Activated CD4-positive, alpha-beta T cell treated with anti-CD3 and anti-CD28 coated beads for 48 hours (primary cell): ENCODE results near the gene AKT1.

Source experiments
- DNase-seq: peaks from one replicate; pipeline ENCODE4 v3.0.0-alpha.2; 2020

The AKT1 gene

DNA sequence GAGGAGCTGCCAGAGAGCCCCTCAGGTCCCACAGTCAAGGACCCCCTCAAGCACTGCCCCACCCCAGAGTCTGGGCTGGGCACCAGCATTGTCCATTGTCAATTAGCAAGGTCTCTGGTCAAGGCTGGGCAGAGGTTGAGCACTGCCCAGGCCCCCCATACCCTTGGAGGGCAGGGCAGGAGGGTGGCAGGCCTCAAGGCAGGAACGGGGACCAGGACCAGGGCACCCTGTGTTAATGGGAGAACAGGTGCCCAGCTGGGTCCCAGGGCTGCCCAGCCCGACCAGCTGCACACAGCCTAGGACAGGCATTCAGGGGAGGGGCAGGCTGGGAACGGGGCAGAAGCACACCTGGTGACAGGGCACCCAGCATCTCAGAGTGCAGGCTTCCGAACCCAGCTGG lies 24.2 kb downstream of the AKT1 start:
- DNase-seq, result no peak

DNA sequence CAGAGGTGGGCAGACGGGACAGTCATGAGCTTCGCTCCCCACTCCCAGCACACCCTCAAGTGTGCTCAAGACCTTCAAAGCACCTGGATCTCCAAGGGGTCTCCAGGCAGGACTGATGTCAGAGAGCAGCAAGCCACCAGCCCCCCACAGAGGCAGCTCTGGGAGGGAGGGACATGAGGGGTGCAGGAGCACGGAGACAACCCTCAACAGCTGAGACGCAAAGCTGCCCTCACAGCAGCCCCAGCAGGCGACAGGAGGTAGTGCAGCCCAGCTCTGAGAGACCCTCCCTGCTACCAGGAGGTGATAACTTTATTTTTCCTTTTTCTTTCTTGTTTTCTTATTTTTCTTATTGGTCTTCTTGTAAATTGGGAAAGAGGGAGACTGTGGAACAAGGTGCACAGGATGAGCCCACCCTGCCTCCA lies 24.7 kb downstream of the AKT1 start:
- peak; percentile 60 for DNase-seq

DNA sequence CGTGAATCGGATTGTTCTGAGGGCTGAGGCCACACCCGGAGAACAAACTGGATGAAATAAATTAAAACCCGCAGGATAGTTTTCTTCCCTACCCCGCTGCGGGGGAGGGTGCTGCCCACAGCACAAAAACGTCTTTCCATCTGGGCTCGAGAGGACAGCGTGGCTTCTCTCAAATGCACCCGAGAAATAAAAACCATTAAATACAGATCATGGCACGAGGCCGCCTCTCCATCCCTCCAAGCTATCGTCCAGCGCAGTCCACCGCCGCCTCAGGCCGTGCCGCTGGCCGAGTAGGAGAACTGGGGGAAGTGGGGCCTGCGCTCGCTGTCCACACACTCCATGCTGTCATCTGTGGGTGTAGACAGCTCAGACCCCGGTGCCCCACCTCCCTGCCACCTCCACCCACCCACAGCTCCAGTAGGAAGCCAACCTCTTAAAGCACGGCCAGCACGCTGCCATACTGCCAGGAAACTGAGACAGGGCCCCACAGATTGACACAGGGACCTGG lies 25.4 kb downstream of the AKT1 start:
- DNase-seq, result no peak

DNA sequence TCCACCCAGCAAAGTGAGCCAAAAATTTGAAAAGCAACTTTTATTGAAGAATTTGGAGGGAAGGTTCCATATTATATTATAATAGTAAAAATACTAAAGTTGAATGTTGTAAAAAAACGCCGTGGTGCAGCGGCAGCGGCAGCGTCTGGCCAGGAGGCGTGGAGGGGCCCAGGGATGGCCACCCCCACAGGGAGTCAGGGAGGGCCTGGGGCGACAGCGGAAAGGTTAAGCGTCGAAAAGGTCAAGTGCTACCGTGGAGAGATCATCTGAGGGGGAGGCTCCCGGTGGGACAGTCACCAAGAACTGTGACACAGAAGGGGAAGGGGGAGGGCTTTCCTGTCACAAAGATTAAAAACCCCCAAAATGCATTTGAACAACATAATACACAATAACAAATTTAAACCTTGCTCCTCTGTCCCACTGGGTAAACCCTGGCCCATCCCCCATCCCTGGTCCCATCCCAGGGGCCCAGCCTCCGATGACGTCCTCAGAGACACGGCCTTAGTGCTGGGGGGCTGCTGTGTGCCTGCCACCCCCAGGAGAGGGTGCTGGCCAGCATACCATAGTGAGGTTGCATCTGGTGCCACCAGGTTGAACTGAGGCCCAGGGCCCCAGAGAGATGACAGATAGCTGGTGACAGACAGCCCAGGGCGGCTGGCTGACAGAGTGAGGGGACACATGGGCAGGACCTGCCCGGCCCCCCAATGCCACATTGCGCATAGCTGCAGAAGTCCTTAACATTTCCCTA lies 26.1 kb downstream of the AKT1 start:
- no peak for DNase-seq

DNA sequence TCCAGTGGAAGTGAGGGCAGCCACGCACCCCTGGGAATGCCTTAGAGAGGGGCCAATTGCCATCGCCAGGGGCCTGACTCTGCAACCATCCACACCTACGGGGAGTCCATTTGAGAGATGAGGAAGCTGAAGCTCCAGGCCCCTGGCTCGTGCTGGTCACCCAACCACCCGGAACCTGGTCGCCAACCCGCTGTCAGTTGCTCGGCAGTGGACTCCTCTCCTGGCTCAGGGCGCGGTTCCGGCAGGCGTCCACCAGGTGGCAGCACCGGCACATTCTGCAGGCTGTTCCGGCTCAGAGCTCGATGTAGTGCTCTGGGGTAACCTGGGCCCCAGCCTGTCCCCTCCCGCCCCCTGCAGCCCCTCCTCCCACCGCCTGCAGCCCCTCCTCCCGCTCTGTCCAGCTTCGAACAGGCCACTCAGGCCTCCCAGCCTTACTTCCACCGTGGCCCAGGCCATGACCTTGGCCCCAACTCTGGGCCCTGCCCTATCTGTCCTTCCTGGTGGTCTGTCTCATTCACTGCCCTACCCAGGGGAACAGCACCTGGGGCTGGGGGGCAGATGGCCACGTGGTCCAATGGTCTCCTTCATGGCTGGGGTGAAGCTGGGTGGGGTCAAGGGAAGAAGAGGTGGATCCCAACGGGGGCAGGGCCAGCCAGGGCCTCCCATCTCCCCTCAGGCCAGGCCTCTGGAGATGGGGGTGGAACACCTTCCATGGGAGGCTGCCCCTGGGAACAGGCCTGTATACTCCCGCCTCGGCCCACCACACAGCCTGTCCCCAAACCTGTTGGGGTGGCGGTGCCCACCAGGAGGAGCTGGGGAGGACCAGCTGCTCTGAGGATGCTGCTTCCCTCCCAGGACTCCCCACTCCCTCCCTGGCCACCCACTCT lies 26.9 kb downstream of the AKT1 start:
- peak; percentile 94 for DNase-seq

- DNase-seq, result no peak
These were observed 28.0 kb downstream of the AKT1 start for GRCh38 chr14:104767634-104767918.

DNA sequence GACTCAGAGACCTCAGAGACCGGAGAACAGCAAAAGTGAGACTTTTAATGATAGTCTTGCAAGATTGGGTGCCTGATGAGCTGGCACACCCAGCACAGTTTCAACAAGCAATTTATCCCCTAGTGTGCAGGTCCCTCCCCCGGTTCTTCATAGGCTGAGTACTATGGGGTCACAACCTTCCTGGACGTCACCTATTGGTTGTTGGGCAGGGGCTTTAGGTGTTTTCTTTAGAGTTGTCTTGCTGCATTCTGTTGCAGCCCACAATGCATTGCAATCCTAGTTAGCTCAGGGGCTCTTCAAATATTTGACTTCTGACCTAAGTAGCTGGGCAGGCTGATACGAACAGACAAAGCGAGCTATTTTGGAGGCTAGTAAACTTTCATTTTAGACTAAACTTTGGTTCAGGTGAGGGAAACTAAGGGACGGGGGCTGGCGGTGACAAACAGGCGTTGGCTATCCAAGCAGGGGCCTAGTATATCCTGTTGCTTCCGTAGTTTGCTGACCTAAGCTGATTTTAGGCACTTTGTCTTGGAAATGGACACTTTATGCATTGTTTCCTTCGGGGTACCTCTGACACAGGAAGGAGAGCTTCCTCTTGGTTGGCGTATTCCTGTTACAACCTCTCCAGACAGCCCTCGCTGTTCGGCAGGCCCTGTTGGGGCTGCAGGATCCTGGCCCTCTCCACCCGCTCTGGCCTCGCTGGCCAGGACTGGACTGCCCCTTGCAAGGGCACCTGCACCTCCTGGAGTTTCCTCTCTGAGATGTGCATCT lies 28.5 kb downstream of the AKT1 start:
- DNase-seq, result no peak

GRCh38 chr14:104766256-104766862 lies 29.2 kb downstream of the AKT1 start:
- no peak for DNase-seq

GRCh38 chr14:104765517-104765916 lies 30.0 kb downstream of the AKT1 start:
- DNase-seq, result no peak

DNA sequence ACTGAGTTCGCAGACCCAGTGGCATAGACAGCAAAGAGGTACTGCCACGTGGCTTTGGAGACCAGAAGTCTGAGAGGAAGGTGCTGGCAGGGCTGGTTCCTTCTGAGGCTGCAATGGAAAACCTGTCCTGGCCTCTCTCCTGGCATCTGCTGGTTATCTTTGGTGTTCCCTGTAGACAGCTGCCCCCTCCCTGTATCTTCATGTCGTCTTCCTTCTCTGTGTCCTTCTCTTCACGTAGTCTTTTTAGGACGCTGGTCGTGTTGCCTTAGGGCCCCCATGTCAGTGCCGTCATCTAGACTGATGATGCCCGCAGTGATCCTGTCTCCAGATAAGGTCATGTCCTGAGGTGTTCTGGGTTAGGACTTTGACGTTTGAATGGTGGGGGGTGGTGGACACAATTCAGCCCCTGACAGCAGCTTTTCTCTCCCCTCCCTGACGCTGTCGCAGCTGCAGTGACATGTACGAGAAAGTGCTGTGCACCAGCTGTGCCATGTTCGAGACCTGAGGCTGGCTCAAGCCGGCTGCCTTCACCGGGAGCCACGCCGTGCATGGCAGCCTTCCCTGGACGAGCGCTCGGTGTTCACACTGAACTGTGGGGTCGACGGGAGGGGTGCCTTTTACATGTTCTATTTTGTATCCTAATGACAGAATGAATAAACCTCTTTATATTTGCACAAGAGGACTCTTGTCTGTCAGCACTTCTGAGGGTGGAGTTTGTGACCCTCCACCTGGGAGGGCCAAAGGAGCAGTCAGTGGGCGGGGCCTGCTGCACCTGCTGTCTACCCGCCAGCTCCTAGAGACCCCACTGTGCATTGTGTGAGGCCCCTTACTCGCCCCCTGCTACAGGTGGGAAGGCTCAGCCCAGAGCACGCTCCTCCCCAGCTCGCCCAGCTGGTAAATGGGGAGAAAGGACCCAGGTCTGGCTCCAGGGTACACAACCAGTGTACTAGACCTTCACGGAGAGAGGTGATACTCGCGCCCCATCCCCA lies 36.3 kb downstream of the AKT1 start:
- no peak for DNase-seq

DNA sequence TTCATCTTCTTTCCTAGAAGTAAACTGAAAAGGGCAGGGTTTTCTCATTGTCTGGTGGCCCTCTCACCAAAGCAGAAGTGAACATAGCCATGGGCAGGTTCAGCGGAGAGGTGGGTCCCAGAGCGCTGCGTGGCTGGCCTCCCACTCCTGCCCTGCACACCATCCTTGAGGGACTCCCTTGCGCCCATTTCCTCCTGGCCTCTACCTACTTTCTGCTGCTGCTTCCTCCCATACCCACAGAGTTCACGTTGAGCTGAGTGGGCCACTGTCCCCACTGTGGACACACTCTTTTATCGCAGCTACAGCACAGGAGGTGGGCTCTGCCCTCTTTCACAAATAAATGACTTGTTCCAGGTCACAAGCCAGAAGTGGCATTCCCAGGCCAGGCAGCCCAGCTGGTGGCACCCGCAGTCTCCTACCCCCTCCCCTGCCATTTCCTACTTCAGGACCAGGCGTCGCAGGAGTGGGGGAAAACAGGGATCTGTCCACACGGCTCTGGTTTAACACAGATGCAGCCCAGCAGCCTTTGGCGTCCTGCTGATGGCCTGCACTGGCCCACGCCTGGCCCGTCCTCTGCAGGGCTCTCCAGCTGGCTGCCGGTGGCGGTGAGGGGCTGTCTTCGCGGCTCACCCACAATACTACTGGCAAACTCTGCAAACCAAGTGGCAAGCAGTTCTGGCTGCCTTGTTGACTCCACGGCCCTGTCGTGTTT lies 37.7 kb downstream of the AKT1 start:
- no peak for DNase-seq

GRCh38 chr14:104757238-104757585 lies 38.3 kb downstream of the AKT1 start:
- DNase-seq, result no peak

DNA sequence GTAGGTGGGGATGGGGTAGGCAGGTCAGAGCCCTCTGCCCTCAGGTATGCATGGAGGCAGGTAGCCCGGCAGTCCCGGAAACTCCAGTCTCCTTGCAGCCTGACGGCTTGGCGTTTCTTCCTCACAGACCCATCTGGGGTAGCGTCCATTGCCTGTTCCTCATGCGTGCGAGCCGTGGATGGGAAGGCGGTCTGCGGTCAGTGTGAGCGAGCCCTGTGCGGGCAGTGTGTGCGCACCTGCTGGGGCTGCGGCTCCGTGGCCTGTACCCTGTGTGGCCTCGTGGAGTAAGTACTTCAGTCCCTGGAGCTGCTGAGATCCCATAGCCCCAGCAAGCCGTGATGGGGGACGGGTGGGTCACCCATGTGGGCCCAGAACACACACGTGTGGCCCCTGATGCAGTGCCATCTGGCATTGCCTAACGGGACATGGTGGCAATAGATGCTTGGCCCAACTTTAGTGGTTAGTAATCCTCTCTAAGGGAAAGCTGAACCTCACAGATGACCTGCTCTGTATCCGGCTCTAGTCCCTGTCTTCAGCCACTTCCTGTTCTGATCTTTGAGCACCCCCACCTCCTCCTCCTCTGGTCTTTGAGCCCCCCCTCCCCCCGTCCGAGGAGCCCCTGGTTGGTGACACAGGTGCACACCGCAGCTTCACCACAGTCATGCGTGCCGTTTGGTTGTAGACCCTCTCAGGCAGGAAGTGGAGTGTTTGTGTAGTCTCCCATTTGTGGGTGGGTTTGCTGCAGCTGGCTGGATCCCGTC lies 38.9 kb downstream of the AKT1 start:
- no peak for DNase-seq

DNA sequence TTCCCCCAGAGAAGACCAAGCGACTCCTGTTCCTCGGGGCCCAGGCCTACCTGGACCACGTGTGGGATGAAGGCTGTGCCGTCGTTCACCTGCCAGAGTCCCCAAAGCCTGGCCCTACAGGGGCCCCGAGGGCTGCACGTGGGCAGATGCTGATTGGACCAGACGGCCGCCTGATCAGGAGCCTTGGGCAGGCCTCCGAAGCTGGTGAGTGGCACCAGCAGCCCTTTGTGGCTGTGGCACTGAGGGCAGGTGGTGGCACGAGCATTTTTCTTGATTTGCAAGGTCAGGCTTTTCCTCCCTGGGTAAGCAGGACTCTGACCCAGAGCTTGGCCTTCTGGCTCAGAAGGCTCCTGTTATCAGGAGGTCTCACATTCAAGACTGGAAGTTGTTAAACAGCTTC lies 39.9 kb downstream of the AKT1 start:
- no peak for DNase-seq

DNA sequence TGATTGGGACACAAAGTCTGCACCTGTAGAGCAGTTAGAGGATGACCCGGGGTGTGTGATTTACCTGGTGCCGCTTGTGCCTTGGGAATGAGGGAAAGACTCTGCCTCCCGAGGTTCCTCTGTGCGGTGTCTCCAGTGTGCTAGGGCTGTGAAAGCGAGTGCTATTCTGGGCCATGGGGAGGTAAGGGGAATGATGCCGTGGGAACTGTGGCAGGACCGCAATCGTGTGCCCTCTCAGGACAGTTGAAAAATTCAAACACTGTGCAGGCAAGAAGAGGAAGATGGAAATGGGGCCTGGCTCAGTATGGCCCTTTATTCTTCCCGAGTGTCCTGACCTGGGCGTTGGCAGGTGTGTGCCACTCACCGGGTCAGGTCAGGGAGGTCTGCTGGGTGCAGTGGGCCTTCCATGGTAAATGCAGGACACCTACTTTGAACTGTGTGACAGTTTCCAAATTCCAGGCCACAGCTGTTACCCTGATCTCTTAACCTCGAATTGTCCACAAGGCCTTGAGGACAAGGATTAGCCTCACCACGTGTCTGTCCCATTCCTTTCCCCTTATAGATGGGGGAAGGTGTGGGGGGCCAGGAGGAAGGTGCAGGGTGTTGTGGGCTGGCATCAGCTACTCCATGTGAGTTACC lies 41.2 kb downstream of the AKT1 start:
- no peak for DNase-seq

- peak; percentile 22 for DNase-seq
These were observed 41.9 kb downstream of the AKT1 start for GRCh38 chr14:104753528-104754212.

DNA sequence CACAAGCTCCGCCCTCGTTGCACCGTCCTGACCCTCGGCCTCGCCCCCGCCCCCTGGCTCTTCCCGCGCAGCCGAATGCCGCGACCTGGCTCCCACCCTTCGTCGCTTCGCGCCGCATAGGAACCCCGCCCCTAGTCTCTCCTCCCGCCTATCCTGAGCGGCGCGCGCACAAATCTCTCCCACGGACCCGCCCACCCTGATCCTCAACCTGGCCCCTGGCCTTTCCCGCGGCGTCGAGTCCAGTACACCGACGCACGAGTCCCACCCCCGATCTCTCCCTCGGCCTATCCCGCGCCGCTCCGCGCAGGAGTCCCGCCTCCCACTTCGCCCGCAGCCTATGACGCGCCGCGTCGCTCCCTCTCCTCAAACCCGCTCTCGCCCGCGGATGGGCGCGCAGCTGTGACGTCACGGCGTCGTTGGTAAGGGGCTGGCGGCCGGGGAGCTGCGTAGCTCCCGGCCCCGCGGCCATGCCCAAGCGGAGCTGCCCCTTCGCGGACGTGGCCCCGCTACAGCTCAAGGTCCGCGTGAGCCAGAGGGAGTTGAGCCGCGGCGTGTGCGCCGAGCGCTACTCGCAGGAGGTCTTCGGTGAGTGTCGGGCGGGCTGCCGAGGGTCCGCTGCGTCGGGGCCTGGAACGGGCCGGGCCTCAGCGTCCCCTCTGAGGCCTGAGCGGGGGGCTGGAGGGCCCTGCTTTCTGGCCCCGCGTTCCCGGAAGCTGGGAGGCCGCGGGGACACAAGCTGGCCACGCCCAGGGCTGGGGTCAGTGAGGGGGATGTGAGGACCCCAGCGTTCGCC lies 42.6 kb downstream of the AKT1 start, which contains the start of gene SIVA1:
TSS of gene SIVA1 (plus strand) at position 413 of the 793 bp plus-strand sequence. CDS start at position 468, 55 bp downstream.
- peak; percentile 100 for DNase-seq

GRCh38 chr14:104752423-104752734 lies 43.2 kb downstream of the AKT1 start:
- DNase-seq, result no peak
